Measurements from ENCODE around the gene SHC2. TPM values are rescaled to one million over a fixed set of nuclear protein-coding genes. Genes with fewer than 3 reads are reported as not detected.
A peak's percentile ranks its signal among the peaks of the same experiment; 100 is the strongest.

Gene SHC2
- total RNA-seq, 1 experiment from 2014 or later, result 6.7 TPM

GRCh38 chr19:495081-495401 is 34.2 kb upstream of the SHC2 start:
- no TSS peak for BruUV-seq (replicated peaks)
- ChIA-PET CTCF (interaction anchor here (0.6 to 1.2 kb wide), 2 partner anchors 11 to 51 kb away, joined by 3 to 6 read pairs; no protein-coding TSS in a partner anchor), POLR2A (no interaction called here)
- intact Hi-C loops (cut with micrococcal nuclease; ENCODE audit: unreplicated experiment), result no loop called here
- TF ChIP-seq POLR2AphosphoS5 (IDR thresholded peaks at IDR 0.05; ENCODE audit: low read depth, low read length), result no peak
- no peak for TF ChIP-seq REST (IDR thresholded peaks at IDR 0.05; ENCODE audit: insufficient read depth in 1 of 2, low read depth in 2 of 2, low read length in 1 of 2)
- TF ChIP-seq SIN3A (IDR thresholded peaks at IDR 0.05; ENCODE audit: borderline replicate concordance, insufficient read depth, low read depth, low read length), result no peak
- no peak for TF ChIP-seq CTCF (IDR thresholded peaks at IDR 0.05)
- no peak for TF ChIP-seq TCF7L2 (IDR thresholded peaks at IDR 0.05; ENCODE audit: low read depth, low read length)
- Histone ChIP-seq H3K9me3 (ENCODE audit: control insufficient read depth, insufficient read depth, low read depth, low read length) (no peaks in the 10 kb centered on the region), H3K27me3 (ENCODE audit: control insufficient read depth, insufficient read depth, low read length) (no peaks in the 10 kb centered on the region), H3K27ac (ENCODE audit: low read length) (no peak overlapping the region), H3K4me1 (ENCODE audit: control insufficient read depth, insufficient read depth, low read length) (peaks cover 10% of the 10 kb centered on the region), H3K4me3 (ENCODE audit: low read depth in 2 of 2, low read length in 2 of 2) (no peak overlapping the region), H3K36me3 (ENCODE audit: control insufficient read depth, insufficient read depth, low read length) (no peaks in the 10 kb centered on the region)
- ATAC-seq (peak; percentile 10; the same call in 1 of the 2 replicates), DNase-seq (ENCODE audit: low read depth, low spot score) (no peak)
- in situ Hi-C loops (cut with HindIII; ENCODE audit: low pct_unique_long_range_greater_than_20kb, low sequenced_read_pairs), result no loop called here

GRCh38 chr19:494171-495080 is 33.6 kb upstream of the SHC2 start:
- TF ChIP-seq POLR2AphosphoS5 (IDR thresholded peaks at IDR 0.05; ENCODE audit: low read depth, low read length) (no peak), TCF7L2 (IDR thresholded peaks at IDR 0.05; ENCODE audit: low read depth, low read length) (no peak), REST (IDR thresholded peaks at IDR 0.05; ENCODE audit: insufficient read depth in 1 of 2, low read depth in 2 of 2, low read length in 1 of 2) (no peak), CTCF (IDR thresholded peaks at IDR 0.05) (no peak), SIN3A (IDR thresholded peaks at IDR 0.05; ENCODE audit: borderline replicate concordance, insufficient read depth, low read depth, low read length) (no peak)
- H3K27ac ChIP-seq (ENCODE audit: low read length), result peak overlapping the region; percentile 69
- H3K27me3 ChIP-seq (ENCODE audit: control insufficient read depth, insufficient read depth, low read length), result no peaks in the 10 kb centered on the region
- CTCF ChIA-PET, result interaction anchor here (0.6 to 1.2 kb wide), 2 partner anchors 12 to 52 kb away, joined by 3 to 6 read pairs; no protein-coding TSS in a partner anchor
- H3K4me3 ChIP-seq (ENCODE audit: low read depth in 2 of 2, low read length in 2 of 2), result no peak overlapping the region
- POLR2A ChIA-PET, result no interaction called here
- ATAC-seq (0 out of 2 replicates have a peak, but pooled peaks have one; percentile 14), DNase-seq (ENCODE audit: low read depth, low spot score) (no peak)
- intact Hi-C loops (cut with micrococcal nuclease; ENCODE audit: unreplicated experiment) (no loop called here), in situ Hi-C loops (cut with HindIII; ENCODE audit: low pct_unique_long_range_greater_than_20kb, low sequenced_read_pairs) (no loop called here)
- no TSS peak for BruUV-seq (replicated peaks)
- no peaks in the 10 kb centered on the region for H3K36me3 ChIP-seq (ENCODE audit: control insufficient read depth, insufficient read depth, low read length)
- H3K9me3 ChIP-seq (ENCODE audit: control insufficient read depth, insufficient read depth, low read depth, low read length), result no peaks in the 10 kb centered on the region
- peaks cover 10% of the 10 kb centered on the region for H3K4me1 ChIP-seq (ENCODE audit: control insufficient read depth, insufficient read depth, low read length)
